HG02852 (cell line): ENCODE data around the gene CCNI2.
"Not testable (repeated sequence)": the region's sequence is repeated elsewhere in the genome, so short reads cannot be mapped to it uniquely, and the experiment has no call there.

ENCODE experiments used
- ATAC-seq: cut with Tn5 transposase; IDR thresholded peaks from one replicate; pipeline ENCODE4 v1.9.1; 2021; ENCODE audit warnings: mild to moderate bottlenecking, moderate library complexity; ENCODE audit not compliant: unreplicated experiment

The CCNI2 gene

DNA sequence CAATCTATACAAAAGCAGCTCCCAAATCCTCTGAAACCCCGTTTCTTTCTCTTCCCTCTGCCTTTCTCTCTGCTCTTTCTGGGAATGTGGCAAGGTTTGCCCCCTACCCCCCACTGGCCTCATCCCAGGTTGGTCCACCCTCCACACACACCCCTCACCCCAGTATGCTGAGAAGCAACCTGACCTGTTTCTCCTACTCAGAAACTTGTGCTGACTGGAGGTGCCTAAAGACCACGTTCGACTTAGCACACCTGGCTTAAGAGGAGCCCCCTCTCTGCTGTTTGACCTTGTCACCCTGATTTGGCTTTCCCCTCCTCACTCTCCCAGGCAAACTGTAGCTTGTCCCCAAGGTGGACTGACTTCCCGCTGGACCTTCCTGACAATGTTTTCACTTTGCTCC lies 30.9 kb downstream of the CCNI2 start:
- no peak for ATAC-seq

DNA sequence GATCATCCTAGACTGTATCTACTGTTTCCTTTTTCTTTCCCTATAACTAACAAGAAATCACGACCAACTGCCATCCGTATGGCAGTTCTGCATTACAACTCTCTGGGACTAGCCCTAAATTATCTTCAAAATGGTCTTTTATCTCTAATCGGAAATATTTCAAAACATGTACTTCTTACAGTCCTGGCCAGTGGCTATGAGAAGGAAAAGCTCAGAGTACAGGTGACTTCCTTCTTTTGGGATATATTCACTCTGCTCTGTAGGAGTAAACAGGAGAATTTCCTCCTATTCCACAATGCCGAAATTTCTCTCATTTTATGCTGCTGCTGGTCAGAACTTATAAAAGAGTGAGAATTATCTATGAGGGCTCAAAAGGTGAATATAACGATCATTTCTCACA lies 31.6 kb downstream of the CCNI2 start:
- ATAC-seq: no peak

DNA sequence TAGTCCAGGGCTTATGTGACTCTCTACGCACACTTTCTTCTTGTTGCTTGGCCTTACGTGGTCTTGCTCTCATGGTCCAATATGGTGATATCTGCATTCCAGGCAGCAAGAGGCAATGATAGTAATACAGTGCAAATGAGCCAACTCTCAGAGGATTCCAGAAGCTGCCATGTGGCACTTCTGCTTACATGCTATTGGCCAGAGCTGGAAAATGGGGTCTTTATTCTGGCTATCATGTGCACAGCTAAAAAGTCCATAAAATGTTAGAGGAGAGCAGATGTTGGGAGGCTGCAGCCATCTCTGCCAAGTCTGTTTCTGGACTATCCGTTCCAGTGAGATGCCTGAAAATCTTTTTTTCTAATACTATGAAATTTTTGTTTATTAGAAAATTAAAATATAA lies 32.7 kb downstream of the CCNI2 start:
- ATAC-seq: no peak

DNA sequence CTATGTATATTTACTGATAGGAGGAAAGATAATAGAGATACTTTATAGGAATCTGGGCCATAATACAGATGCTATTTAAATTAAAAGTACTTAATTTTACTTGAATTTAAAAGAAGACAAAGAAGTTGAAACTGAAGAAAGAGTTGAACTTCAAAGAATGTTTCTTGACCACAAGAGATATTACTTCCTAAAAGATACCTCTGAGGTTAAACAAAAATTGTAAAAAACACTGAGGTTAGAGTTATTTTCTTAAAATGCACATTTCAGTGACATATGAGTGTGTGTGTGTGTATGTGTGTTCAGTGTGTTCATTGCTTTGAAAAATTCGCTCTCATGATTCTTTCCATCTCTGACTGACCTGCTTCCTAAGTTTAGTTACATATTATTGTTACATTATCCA lies 33.4 kb downstream of the CCNI2 start:
- no peak for ATAC-seq

DNA sequence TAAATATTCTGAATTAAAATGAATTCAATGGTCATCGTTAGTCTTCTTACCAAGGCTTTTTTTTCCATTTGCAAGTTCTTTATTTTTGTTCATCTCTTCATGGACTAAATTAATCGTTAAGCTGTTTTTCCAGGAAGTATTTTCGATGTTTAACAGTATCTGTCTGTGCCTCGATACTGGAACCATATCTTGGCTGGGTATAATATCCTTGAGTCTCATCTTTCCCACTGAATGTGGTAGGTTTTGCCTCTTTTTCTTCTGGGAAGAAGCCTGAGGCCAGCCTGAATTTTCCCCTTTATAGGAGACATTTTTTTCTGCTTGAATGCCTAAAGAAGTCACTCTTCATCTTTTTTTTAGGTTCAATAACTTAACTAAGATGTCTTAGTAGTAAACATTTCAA lies 33.8 kb downstream of the CCNI2 start:
- no peak for ATAC-seq

DNA sequence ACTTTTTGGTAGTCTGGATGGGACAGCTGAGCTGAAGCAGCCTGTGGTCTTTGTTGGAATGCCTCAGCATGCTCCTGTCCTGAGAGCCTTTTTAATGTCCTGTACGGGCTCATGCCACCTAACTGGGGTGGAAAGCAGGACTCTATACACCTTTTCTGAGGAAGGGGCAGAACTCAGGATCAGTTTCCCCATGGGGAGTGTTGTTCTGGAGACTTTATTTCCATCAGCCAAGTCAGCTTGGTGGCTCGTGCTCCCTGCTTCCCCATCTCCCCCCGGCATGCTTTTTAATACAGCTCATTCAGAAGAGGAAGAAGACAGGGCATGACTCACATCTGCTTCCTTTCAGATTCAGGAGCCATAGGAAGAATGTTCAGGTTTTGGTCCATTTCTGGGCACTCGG lies 34.9 kb downstream of the CCNI2 start:
- ATAC-seq: no peak

DNA sequence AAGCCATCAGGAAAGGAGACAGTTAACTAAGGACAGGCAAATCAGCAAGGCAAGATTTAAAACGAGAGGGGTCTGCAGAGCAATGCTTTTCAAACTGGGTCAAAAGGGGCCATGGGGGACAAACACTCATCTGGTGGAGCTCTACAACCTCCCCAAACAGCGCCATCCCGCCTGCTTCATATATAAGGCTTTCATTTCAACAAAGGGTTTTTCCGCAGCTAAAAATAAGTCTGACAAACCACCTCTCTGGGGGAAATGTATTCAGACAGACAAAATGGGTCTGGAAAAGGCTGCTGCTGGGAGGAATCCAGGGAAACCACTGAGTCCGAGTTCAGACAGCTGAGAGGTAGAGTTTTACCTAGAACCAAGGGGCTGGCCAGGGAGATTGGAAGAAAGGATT lies 38.1 kb downstream of the CCNI2 start:
- ATAC-seq: no peak

DNA sequence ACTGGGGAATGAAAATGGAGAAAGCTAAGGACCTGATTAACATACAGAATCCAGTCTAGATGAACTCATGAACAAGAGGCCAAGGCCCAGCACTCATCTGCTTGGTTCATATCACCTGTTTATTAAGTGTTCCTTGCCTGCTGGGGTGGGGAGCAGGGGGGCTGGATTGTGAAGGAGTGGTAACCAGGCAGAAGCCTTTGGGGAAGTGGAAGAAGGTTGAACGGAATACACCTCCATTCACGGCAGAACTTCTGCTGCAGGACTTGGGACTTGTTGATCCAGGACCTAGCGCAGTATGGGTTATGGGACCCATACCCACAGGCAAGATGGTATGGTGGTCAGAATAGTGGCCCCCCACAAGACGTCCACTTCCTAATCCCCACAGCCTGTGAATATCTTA lies 38.6 kb downstream of the CCNI2 start:
- no peak for ATAC-seq

DNA sequence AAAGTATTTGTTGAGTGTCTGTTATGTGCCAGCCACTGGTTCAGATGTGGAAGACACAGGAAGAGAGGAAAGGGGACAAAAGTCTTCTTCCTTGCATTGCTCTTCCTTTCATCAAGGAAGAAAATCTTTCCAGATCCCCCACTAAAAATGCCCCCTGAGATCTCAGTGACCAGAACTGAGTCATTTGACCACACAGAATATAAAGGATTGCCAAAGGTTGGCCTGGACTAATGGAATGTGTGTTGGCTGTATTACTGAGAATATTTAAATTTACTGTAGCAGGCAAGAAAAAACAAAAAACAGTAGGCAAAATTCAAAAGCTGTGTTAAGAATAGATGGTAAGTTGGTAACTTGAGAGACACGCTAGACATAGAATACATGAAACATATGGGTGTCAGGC lies 39.9 kb downstream of the CCNI2 start:
- ATAC-seq: no peak

DNA sequence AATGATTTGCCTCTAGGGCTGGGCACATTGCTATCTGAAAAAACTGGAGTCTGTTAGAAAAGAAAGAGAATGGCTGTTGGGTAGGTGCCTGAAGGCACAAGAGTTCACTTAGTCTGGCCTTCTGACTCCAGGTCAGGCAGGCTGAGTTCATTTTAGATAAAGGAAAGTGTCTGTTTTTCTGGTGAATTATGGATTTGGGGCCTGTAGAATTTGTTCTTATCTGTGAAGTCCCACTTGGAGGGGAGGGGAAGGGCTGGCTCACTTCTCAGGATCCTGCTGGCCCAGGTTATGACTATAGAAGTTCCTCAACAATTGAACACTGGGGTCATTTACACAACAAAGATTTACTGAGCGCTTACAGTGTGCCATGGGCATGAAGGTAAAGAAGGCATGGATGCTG lies 41.3 kb downstream of the CCNI2 start:
- ATAC-seq: no peak

DNA sequence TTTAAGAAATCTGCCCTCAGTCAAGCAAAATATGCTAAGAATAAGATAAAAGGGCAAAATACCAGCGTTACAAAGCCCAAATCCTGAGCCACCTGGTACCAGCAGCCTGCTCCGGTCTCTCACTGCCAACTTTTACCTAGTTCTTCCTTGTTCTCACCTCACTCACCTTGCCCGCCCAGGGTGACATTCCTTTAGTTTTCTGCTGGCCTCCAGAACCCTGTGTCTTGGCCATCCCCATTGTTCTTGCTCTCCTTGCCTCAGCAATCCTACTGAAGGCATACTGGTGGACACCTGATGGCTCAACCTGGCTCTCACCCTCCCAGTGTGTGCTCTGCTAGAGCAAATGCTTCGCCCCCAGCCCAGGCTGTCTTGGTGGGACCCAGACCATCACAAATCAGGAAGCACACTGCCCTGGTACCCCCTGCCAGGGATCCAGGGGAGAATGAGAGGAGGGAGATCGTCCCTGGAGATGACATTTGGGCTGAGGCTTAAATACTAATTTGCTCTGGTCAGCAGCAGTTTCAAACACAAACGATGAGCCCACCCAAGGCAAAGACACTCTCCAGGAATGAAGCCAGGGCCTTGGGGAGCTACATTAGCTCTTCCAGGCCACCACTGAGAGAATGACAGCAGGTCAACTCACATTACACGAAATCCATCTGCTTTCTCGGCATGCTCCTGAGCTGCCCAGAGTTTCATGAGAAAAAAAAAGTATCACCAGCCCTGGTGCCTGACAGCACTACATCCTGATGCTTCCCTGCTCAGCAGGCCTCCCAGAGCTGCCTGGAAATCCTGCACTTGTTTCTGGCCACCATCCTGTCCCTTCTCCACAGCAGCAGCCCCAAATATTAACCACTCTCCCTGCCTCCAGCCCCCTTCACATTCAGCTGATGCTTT lies 42.0 kb downstream of the CCNI2 start:
- no peak for ATAC-seq

DNA sequence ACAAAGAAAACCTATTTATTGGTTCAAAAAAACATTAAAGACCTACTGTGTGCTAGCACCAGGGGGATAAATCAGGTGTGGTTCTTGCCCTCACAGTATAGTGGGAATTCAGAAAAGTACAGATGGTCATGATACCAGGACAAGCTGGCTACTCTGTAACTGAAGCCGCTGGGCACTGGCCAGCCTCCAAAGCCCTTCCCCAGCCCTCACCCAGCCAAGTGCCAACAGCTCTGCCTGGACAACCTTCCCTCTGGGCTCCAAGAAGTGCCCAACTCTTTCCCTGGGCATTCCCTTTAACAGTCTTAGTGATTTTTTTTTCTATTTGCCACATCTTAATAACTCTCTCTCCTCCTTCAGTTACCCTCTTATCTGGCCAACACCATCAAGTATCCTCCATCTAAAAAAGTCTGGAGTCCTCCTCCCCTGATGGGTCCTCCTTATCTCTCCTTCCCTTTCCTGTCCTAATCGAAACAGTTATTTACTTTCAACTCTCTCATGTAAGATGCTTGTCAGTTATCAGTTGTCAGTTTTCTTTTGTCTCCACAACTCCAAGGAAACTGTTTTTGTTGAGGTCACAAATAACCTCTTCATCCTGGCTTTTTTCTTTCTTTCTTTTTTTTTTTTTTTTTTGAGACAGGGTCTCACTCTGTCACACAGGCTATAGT lies 43.1 kb downstream of the CCNI2 start:
- no peak for ATAC-seq

DNA sequence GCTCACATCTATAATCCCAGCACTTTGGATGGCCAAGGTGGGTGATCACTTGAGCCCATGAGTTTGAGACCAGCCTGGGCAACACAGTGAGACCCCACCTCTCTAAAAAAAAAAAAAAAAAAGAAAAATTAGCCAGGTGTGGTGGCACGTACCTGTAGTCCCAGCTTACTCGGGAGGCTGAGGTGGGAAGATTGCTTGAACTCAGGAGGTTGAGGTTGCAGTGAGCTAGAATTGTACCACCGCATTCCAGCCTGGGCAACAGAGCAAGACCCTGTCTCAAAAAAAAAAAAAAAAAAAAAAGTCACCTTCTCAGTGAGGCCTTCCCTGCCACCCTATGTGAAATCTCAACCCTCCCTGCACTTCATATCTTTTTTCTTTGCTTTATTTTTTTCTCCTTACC lies 43.8 kb downstream of the CCNI2 start:
- ATAC-seq: no peak

DNA sequence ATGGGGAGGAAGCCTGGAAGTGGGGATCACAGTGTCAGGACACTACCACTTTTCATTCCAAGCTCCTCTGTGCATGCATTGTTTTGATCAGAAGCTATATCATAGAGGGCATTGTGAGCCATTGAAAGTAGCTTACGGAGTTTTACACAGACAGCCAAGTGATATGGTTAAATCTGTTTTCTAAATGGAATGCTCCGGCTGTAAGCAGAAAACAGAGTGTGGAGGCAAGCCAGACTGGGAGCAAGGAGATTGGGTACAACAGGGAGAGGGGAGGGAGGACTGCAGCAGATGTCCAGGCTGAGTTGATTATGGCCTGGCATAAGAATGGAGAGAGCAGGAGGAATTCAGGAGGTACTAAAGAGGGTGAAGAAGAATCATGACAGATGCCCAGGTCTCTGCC lies 50.4 kb downstream of the CCNI2 start:
- ATAC-seq: no peak

DNA sequence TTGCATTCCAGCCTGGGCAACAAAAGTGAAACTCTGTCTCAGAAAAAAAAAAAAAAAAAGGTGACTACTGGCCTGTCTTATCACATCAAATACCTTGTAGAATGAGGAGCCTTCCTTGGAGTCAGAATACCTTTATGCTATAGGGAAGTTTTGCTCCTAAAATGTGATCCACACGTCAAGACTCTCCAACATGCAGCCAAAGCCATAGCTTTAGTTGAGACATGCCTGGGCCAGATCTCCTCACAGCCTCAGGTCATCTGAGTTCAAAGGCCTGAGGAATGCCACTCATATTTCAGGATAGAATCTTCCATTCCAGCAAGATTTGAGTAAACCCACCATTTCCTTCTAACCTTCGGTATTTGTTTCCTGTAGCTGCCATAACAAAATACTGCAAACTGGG lies 52.2 kb downstream of the CCNI2 start:
- ATAC-seq: no peak

DNA sequence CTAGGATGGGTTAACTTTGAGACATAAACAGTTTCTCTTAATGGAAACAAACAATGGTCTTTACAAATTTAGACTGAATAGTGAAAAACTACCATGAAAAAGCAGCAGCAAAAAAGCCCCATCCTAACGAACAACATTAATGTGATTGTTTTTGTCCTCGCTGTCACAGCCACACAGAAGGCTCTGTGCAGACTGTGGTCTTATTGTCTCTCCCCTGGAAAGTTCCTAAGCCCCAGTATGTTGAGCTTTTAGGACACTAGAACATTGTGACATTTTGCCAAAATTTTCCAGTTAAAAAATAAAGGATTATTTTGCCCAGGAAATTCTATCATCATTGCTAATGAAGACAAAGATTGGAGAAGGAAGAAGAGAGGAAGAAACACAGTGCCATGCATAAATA lies 53.3 kb downstream of the CCNI2 start:
- no peak for ATAC-seq

DNA sequence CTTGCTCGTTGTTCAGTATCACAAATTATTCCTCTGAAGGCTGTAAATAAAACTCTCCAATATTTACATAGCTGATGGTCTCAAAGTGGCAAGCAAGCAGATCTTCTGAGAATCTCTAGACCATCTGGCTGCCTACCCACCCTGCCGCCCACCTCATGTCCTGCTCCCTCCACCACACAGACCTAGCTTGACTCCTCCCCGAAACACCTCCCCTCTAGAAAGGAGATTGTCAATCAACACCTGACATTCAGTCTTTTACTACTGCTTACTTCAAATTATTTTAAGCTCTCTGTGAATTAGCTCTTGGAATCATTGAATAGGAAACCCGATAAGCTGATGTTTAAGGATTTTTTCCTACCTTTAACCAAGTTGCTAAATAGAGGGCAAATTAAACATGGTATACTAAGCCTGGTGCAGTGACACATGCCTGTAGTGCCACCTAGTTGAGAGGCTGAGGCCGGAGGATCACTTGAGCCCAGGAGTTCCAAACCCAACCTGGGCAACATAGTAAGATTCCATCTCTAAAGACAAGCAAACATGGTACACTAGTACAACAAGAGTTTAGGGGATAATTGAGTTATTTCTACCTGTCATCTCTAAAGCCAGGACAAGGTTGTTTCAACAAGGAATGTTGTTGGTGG lies 54.9 kb downstream of the CCNI2 start:
- no peak for ATAC-seq

DNA sequence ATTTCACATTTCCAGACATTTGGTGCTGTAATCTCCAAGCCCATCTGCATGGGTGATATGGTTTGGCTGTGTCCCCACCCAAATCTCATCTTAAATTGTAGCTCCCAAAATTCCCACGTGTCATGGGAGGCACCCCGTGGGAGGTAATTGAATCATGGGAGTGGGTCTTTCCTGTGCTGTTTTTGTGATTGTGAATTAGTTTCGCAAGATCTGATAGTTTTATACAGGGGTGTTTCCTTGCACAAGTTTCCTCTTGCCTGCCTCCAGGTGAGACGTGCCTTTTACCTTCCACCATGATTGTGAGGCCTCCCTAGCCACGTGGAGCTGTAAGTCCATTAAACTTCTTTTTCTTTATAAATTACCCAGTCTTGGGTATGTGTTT lies 55.5 kb downstream of the CCNI2 start:
- not testable (repeated sequence) for ATAC-seq
